Stimulated activated CD4-positive, alpha-beta T cell treated with anti-CD3 and anti-CD28 coated beads, Interleukin-15, amount 100 ng/mL, for 1 hour (primary cell): ENCODE measurements around the gene AEBP1.

ENCODE experiments used
- DNase-seq, 2 donors: peaks; one replicate each; pipeline ENCODE4 v3.0.0-alpha.2; 2020; ENCODE audit warnings: low read depth in 1 of 2, low spot score in 1 of 2

AEBP1 gene

GRCh38 chr7:44103923-44104859, at the start of gene AEBP1:
TSS of gene AEBP1 (plus strand) at chr7:44104345. CDS start at chr7:44104666, 321 bp downstream.
- DNase-seq, result no peak

DNA sequence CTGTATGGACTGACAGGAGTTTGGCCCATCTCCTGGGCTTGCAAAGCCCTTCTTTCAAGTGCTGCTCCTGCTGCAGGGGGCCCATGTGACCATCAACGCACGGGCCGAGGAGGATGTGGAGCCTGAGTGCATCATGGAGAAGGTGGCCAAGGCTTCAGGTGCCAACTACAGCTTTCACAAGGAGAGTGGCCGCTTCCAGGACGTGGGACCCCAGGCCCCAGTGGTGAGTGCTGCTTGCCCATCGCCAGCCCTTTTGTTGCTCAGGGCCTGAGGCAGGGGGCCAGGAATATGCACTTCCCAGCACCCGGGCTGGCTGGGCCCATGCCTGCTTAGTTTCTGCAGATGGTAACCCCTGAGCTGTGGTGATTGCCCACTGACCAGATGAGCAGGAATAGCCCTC, 47.5 kb upstream of the AEBP1 start:
- no peak for DNase-seq

DNA sequence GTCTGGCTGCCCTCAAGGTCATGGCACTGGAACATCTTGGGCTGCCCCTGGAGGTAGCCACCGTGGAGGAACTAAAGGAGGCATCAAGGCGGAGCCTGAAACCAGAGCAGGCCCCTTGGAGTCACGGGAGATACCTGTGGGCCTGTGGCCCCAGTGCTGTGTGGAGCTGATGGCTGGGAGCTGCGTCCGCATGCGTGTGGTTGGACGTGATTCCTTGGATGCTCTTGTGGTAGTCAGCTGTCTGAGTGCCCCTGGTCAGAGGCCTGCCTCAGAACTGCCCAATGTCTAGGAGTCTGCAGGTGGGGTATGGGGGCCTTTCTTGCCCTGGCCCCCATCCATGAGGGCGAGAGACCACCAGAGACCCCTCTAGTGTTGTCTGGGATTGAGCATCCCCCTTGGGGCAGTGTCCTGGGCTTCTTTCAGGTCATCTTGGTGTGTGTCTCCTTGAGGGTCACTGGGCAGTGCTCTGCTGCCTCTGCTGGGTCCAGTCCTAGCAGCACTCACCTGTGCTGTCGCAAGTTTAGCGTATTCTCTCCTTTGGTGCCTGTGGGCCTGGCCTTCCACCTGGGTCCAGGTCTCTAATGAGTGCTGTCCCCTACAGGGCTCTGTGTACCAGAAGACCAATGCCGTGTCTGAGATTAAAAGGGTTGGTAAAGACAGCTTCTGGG, 46.8 kb upstream of the AEBP1 start:
- DNase-seq, result no peak

GRCh38 chr7:44057849-44058758, 46.0 kb upstream of the AEBP1 start:
- no peak for DNase-seq

GRCh38 chr7:44058759-44059218, 45.4 kb upstream of the AEBP1 start:
- DNase-seq, result no peak

DNA sequence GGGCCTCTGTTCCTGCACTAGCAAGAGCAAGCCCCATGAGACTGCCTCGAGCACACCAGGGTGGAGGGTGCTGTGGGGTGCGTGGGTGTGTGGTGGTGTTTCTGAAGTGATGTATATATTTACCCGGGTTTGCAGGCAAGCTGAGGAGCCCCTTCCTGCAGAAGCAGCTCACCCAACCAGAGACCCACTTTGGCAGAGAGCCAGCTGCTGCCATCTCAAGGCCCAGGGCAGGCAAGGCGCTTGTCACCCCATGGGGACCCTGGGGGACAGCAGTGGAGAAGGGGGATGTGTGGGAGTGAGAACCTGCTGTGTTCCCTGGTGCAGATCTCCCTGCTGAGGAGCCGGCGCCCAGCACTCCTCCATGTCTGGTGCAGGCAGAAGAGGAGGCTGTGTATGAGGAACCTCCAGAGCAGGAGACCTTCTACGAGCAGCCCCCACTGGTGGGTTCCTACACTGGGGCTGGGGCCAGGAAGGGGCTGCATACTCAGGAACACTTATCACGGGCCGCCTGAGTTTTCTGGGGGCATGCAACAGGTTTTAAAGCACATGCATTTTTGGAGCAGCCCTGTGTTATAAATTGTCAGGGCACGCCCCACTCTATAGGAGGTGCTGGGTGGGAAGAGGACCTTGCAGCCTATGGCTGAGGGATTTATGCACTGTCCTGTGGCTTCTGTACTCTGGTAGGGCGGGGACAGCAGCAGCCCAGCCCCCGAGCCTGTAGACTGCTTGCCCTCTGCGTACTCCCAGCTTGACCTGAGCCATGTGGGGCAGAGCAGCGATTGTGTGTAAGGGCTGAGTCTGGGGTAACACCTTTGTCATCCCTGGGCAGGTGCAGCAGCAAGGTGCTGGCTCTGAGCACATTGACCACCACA, 44.7 kb upstream of the AEBP1 start:
- DNase-seq, result no peak

DNA sequence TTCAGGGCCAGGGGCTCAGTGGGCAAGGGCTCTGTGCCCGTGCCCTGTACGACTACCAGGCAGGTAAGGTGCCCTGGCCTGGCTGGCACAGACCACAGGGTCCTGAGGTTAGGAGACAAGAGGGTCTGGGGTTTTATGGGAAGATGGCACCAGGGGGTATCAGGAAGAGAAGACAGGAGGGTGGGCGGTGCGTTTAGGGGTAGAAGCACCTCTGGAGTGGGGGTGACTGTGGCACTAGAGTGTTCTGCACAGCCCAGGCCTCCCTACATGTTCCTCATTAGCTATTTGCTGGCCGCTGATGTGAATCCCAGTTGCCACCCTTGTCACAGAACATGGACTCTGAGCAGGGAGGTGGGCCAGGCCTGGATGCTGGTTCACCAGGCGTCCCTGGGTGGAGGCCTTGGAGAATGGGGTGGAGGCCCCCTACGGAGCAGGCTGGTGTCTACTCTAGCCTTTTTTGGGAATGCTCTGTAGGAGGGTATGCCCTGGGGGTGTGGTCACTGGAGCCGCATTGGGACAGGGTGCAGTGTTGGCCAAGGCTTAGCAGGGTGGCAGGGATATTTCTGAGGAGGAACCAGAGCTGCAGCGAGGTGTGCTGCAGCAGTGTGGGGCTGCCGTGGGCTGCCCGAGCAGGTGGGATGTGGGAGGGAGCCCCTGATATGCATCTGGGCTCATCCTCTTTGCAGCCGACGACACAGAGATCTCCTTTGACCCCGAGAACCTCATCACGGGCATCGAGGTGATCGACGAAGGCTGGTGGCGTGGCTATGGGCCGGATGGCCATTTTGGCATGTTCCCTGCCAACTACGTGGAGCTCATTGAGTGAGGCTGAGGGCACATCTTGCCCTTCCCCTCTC, 43.8 kb upstream of the AEBP1 start:
- DNase-seq, result no peak

DNA sequence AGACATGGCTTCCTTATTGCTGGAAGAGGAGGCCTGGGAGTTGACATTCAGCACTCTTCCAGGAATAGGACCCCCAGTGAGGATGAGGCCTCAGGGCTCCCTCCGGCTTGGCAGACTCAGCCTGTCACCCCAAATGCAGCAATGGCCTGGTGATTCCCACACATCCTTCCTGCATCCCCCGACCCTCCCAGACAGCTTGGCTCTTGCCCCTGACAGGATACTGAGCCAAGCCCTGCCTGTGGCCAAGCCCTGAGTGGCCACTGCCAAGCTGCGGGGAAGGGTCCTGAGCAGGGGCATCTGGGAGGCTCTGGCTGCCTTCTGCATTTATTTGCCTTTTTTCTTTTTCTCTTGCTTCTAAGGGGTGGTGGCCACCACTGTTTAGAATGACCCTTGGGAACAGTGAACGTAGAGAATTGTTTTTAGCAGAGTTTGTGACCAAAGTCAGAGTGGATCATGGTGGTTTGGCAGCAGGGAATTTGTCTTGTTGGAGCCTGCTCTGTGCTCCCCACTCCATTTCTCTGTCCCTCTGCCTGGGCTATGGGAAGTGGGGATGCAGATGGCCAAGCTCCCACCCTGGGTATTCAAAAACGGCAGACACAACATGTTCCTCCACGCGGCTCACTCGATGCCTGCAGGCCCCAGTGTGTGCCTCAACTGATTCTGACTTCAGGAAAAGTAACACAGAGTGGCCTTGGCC, 43.0 kb upstream of the AEBP1 start:
- DNase-seq, result no peak

DNA sequence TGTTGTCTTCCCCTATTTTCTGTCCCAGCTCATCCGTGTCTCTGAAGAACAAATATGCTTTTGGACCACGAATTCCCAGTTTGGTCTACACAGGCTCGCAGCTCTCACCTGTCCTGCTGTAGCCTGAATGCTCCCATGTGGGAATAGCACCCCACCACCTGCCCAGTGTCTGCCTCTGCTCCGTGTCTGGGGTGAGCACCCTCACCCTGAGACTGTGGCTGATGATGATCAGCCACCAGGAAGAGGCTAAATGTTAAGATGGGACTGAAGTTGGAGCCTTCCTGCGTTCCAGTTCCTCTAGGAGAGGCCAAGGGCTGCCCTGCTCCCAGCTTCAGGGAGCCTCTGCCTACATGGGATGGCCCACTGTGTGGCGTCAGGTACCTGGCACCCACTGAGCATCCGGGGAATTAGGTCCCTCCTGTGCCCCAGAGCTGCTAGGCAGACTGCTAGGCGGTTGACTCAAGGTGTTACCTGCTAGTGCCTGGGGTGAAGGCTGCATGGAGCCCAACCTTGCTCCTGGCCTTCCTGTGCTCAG, 42.4 kb upstream of the AEBP1 start:
- no peak for DNase-seq

- no peak for DNase-seq
Observed at GRCh38 chr7:44062180-44062902, 41.8 kb upstream of the AEBP1 start.

GRCh38 chr7:44062903-44063295, 41.2 kb upstream of the AEBP1 start:
- no peak for DNase-seq

DNA sequence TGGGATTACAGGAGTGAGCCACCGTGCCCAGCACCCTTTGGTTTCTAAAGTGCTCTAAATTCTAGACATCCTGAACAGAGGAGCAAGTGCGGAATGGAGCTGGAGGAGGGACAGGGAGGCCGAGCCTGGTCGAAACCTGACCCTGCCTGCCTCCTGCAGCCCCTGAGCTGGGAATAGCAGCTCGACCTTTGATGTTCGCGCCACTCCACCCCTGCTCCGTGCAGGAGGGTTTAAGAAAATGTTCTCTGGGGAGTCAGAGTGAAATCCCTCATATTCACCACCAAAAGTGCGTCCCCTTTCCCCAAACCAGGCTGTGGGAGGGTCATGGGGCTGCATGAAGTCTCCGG, 40.6 kb upstream of the AEBP1 start:
- no peak for DNase-seq

GRCh38 chr7:44063894-44064651, 40.1 kb upstream of the AEBP1 start:
- no peak for DNase-seq

DNA sequence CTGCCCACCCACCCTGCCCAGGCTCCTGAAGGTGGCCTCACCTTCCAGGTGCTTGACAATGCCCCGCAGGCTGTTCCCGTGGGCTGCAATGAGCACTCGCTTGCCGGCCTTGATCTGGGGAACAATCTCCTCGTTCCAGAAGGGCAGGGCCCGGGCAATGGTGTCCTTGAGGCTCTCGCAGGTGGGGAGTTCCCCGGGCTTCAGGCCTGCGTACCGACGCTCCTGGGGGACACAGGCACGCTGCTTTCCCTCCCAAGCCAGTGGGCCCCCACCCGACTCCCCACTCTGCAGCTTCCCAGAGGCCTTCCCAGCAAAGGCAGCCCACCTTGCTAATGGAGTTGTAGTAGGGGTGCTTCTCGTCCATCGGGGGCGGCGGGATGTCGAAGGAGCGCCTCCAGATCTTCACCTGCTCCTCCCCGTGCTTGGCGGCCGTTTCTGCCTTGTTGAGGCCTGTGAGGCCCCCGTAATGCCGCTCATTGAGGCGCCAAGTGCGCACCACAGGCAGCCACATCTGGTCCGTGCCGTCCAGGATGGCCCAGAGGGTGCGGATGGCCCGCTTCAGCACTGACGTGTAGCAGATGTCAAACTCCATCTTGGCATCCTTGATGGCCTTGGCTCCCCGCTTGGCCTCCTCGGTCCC, 39.2 kb upstream of the AEBP1 start:
- DNase-seq, result no peak

- DNase-seq, result no peak
Observed at GRCh38 chr7:44065431-44066110, 38.6 kb upstream of the AEBP1 start, which contains the start of gene PGAM2. TSS of gene PGAM2 (minus strand) at chr7:44065567. CDS start at chr7:44065529, 38 bp downstream.

DNA sequence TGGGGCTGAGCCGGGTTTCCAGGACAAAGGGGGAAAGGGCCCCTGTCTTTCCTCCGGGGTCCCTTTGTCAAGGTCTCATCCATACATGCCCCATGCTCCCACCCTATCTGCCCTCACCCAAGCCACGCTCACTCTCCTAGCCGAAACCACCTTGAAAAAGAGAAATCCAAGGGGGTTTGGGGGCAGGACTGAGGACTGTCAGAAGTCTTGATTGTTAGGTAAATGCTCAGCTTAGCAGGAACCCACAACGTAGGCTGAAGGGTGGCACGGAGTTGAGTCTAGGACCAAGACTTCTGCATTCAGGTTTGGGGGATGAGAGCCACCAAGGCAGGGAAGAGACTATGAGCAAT, 38.1 kb upstream of the AEBP1 start:
- no peak for DNase-seq
